Measurements from ENCODE around the gene AGBL1.

- TF ChIP-seq CTCF (IDR thresholded peaks at IDR 0.05): no peak
- TF ChIP-seq POLR2A (IDR thresholded peaks at IDR 0.05): no peak
These were observed 856.2 kb downstream of the AGBL1 start for GRCh38 chr15:86935841-86936240.

All from transverse colon (tissue), 3 donors.